C1 segment of cervical spinal cord (tissue), 14 donors: ENCODE measurements around the gene ITPRIP.

Experiments
- DNase-seq, 14 donors: peaks; one replicate each; lab custom pipeline; 2025; lab: John Stamatoyannopoulos, UW

ITPRIP gene

DNA sequence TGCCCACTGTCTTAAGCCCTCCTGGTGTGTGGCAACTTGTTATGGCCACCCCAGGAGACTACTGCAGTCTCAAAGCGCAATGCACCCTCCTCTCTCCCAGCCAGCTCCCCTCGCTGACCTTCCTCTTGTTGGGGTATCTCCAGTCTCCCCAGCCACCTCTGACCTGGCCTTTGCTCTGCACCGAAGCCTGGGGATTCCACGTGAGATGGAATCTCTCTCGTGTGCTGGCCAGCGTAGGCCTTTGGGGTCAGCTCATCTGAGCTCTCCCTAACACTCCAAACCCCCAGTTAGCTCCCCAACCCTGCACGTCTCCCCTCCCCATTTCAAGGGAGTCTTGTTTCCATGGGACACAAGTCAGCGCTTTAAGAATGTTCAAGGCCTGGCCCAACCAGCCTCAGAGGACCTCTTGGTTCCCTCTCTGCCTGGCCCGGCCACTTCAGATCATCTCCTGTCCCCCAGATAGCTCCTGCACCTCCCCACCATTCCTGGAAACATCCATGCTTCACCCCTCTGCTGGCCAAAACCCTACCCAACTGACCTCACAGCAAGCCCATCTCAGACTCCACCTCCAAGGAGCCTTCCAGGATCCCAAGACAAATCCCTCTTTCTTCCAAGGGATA is 11.2 kb downstream of the ITPRIP start:
- DNase-seq, result no peak

DNA sequence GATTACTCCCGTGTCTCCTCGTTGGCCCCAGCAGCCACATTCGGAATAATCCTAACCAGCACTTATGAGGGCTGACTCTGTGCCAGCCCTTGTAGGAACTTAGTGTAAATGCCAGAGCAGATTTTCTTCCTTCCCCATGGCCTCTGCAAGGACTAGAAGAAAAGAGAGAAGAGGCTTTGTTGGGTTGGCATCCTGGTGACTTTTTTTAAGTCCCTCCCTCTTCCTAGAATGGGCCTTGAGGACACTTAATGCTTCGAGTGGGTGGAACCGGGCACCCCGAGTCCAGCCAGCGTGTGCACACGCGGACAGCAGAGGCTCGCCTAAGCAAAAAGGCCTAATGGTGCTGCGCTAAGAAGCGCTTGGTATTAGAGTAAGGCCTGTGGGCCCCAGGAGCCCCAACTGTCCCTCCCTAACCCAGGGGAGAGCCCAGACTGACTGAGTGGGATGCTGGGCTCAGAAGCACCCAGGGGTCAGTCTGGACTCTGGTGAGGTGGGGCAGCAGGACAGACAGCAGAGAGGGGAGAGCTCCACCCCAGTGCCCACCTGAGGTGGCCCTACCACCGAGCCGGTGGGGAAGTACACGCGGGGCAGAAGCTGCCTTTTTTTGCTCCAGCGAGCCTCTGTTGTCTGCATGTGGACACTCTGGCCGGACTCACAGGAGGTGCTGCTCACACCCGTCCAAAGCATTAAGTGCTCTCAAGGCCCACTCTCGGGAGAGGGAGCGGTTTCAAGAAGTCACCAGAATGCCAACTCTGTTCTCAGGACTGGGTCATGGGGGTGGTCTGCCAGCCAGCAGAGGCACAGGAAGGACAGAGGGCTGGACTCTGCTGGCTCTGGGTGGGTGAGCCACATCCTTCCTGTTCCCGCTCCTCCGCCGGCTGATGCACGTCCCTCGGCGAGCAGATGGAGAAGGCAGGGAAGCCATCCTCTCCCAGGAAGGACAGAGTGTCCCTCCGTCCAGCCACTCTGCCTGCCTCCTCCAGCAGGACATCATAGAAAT is 12.5 kb downstream of the ITPRIP start:
- DNase-seq, result peak in 3 of 14 donors; percentile 21 to 48 (median 28)

DNA sequence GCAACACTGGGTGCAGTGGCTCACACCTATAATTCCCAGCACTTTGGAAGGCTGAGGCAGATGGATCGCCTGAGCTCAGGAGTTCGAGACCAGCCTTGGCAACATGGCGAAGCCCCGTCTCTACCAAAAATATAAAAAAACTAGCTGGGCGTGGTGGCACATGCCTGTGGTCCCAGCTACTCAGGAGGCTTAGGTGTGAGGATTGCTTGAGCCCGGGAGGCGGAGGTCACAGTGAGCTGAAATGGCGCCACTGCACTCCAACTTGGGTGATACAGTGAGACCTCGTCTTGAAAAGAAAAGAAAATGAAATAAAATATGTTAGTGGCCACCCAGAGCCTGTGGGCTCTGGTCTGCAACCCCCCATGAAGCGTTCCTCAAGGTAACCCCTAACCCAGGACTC is 13.3 kb downstream of the ITPRIP start:
- no peak for DNase-seq

DNA sequence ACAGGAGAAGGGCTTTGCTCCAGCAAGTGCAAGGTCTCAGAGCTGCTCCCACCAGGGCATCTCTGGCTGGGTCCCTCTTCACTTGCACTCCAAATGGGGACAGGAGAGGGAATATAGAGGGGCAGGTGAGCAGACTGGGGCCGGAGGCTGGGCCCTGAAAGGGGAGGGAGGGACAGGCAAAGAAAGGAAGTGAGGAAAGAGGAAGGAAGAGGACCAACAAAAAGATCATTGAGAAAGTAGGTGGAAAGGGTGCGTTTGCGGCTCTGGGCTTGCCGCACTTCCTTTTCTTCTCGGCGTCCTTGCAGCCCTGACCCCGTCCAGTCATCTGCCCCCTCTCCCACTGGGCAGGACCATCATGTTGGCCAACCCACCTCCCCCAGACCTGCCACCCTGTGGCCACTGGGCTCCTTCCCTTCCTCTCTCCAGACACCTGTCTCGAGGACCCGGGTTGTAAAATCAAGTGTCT is 14.0 kb downstream of the ITPRIP start:
- peak in 2 of 14 donors; percentile 41 to 57 for DNase-seq

DNA sequence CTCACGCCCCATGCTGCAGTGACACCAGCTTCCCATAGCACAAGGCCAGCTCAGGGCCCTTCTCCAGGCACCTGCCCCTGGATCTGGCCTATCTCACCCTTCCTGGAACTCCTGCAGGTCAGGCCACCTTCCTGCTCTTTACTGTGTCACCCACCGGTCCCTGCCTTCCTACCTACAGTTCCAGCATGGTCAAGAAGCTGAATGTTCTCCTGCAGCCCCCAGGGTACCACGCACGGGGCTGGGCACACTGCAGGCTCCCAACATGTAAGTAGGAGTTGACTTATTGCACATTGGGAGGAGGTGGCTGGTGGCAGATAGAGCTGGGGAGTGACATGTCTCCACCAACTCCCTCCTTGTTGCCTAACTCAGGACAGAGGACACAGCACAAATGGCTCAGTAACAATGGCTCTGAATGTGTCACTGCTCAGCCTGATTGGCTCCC is 14.5 kb downstream of the ITPRIP start:
- no peak for DNase-seq

DNA sequence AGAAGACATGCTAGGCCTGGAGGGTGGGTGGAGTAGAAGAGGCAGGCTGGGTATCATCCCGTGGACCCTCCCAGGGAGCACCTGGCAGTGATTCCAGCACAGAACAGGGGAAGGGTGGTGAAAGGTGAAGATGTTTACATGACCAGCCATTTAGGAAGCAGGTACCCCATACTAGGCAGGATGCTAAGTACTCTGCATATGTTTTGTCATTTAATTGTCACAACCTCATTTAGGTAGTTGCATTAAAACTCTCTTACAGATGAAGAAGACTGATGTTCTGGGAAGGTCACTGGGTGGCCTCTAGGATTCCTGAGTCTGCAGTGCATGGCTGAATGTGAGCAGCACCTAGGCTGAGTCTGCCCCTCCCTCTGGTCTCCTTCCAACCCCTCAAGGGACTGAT is 15.2 kb downstream of the ITPRIP start:
- DNase-seq, result no peak

DNA sequence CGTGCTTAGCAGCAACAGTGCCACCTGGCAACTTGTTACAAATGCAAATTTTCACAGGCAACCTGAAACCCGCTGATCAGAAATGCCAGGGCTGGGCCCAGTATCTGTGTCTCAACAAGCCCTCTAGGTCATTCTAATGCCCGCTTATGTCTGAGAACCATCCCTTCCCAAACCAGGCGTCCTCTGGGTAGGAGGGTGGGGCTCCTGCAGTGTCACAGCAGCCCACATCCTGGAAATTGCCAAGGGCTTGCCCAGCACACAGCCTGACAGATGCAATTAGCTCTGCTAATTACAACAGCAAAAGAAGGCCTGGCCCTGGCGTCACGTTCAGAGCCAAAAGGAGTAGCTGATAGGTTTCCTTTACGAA is 15.9 kb downstream of the ITPRIP start:
- DNase-seq, result no peak

DNA sequence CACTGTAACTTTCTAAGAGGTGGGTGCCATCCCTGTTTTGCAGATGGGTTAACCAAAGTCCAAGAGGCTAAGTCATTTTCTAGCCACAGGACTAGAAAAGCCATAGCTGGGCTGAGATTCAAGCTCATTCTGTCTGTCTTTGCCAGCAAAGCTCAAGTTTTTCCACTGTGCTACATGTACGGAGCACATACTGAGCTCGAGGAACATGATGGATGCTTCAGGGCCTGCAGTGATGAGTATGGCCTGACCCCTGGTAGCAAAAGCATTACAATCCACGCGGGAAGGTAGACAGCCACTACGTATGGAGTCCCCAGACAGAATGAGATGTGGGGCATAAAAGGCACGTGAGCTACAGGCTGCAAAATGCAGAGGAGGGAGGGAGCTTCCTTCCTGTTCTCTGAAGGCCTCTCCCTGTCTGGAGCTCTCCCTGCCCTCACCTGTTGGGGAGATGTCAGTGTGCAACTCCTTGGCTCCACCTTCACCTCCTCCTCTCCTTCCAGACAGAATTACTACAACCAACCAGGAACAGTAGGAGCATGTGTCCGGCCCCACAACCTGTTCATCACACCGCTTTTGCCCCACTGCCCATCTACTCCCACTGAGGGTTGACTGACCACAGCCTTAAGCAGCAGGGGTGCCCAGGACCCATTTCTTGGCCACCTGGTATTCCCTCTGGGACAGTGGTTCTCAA is 16.4 kb downstream of the ITPRIP start:
- DNase-seq, result no peak

DNA sequence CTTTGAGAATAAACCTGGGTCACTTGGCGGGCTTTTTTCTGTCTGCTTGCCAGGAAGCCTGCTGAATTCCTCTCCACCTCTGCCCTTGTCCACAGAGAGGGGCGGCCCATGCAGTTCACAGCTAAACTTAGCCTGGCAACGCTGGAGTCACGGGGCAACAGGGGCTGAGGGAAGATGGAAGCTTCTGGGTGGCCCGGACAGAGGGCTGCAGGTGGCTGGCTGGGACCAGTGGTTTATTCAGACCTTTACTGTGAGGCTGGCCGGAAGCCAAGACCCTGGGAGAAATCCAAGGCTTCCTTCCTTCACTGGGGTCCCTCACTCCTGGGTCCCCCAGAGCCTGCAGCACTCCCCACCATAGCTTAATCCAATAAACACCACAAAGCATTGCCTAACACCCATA is 17.0 kb downstream of the ITPRIP start:
- DNase-seq, result no peak

DNA sequence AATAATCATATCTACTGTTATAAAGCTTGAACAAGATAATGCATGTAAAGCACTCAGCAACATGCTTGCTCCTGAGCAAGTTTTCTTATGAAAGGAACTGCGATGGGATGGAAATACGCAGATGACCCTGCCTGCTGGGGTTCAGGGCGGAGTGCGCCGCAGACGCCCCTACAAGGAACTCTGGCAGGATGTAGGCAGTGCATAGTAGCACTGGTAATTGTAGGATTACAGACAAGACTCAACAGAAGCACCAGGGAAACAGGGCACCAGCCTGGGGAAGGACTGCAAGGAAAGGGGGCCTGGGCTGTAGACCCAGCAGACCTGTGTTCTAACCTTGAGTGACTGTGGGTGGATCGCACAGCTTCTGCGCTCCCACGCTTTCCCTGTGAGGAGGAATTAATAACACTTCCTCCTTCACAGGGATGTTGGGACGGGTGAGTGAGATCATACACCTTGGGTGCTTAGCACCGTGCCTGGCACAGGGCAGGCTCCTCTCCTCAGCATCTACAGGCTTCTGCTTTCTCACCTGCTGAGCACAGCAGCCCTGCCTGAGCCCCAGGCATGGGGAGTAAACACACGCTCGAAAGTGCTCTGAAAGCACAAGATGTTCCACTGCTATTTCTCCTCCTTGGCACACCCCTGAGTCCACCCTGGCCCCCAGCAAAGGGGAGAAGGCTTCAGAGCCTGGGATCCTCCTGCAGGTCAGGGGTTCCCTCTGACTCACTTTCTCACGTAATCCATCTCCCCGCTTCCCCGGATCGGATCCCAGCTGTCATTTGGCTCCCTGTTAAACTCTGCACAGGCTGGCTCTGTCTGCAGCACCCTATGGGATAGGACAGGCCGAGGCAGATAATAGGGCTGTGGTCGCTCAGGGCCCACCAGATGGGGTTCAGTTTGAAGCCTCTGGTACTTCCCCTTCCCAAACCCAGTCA is 19.2 kb downstream of the ITPRIP start:
- DNase-seq, result no peak

DNA sequence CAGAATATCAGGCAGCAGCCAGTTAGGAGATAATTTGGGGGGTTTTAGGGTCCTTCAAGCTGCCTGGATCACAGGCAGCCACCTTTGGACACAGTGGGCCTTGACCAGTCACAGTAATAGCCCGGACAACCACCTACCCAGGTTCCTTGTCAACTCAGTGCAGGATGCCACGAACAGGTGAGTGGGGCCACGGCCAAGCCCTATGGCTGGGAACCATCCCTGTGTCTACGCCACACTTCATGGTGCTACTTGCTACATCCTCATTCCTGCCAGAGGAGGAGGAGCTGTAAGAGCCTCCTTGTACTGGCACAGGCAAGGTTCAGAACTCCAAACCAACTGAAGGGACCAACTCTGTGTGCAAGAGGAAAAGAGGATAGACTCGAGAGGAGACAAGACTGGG is 19.9 kb downstream of the ITPRIP start:
- no peak for DNase-seq

DNA sequence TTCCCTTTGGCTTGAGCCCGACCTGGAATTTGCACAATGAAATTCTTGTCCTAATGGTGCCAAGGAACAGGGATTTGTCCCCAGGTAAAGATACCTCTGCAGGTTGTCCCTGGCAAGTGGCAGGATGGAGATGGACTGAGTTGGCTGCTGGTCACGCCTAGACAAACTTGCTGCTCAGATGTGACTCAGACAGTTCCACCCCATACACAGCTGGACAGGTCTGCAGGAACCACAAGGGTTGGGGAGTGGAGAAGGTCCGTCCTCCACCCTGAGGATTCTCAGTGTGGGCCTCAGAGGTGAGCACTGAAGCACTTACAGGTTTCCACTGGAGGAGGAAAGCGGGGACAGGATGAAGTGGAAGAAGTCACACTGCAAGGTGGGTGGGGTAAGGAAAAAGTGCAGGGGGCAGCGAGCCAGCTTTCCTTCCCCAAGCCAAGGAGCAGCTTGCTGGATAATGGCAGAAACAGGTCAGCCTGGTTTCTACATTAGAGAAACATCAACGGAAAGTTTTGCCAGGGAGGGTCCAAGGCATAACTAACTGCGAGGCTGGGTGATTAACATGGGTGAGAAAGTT is 20.5 kb downstream of the ITPRIP start:
- DNase-seq, result no peak

DNA sequence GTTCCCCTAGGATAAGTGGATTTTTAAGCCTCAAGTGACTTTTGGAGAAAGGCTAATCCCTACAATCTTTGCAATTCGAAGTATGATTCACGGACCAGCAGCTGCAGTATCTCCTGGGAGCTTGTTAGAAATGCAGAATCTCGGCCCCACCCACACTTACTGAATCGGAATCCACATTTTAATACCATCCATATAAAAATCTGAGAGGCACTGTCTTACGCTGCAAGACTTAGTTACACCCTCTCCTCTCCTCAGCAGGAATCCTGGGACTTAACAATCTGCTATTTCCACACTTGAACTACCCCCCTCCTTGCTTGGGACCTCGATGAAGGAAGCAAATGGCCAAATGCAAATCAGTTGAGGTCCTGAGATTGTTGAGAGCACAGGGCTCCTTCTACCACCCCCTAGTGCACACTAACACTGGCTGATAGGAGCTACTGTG is 21.0 kb downstream of the ITPRIP start:
- no peak for DNase-seq

DNA sequence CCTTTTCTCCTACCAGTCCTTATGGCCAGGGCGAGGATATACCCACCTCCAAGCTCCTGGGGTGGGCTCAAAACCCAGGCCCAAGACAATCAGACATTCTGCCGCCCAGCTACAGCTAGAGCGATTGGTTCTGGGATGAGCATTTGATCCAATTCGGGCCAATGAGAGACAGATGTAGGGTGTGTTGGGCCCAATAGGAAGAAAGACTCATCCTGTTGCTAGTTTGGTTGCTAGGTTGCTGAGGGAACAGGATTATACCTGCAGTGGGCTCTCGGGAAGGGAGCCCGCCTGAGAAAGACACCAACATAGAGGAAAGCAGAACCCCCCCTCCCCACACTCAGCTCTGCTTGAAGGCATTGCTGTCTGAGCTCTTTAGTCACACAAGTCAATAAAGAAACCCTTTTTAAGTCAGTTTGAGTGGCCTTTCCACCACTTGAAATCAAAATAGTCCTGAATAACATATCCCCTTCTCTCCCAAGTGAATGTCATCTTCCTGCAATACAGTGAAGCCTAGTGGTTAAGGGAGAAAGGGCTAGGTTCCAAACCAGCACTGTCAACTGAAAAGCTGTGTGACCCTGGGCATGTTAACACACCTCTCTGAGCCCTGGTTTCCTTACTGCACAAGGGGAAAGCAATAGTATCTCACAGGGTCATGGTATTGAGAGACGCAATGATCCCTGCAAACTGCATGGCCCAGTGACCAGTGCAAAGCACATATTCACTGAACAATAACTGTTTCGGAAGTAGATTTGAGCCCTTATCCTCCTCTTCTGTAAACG is 21.8 kb downstream of the ITPRIP start:
- DNase-seq, result no peak

DNA sequence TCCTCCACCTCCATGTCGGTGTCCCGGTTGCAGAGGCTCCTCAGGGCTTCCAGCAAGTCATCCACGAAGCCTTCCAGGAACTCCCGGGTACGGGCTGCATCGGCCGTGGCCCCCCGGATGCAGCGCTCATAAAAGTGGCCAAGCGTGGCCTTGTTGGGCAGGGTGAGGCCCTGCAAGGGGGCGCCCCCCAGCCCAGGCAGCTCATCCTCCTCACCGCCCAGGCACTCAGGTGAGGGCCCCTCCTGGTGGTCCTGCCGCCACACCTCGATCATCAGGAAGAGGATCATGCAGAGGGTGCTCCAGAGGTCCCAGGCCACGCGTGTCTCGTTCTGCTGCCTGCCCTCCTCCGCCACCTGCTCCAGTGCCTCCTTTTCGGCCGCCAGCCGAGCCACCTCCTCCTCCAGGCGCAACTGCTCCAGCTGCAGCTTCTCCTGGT is 22.8 kb downstream of the ITPRIP start:
- no peak for DNase-seq

DNA sequence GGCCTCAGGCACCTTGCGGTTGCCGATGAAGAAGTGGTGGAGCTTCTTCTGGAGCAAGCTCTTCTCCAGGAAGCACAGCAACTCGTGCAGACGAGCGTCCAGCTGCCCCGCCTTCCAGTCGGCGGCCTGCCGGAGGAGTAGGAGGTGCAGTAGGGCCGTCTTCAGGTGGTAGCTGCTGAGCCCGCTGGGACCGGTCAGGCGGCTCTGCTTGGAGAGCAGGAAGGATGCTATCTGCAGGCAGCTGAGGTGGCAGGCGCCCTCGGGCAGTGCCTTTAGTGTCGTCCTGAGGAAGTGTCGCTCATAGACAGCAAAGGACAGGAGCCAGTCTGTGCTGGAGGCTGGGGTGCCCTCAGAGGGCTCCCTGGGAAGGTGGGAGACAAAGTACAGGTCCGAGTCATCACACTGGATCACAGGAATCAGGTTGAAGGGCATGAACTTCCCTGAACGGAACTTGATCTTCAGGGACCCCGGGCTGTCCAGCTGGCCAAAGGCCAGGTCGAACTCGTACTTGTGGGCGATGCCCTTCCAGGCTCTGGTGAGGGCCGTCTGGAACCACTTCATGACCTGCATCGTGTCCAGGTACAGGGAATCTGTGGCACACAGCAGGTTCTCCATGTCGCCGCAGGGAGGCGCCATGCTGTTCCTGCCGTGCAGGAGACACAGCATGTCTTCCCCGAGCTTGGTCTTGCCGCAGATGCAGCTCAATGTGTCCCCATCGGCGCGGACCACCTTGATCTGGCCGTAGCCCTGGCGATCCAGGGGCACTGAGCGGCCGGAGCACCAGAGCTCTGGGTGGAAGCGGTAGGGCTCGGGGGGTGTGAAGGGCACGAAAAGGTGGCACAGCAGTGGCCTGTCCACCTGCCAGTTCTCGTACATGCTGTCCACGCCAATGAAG is 23.4 kb downstream of the ITPRIP start:
- DNase-seq, result no peak

DNA sequence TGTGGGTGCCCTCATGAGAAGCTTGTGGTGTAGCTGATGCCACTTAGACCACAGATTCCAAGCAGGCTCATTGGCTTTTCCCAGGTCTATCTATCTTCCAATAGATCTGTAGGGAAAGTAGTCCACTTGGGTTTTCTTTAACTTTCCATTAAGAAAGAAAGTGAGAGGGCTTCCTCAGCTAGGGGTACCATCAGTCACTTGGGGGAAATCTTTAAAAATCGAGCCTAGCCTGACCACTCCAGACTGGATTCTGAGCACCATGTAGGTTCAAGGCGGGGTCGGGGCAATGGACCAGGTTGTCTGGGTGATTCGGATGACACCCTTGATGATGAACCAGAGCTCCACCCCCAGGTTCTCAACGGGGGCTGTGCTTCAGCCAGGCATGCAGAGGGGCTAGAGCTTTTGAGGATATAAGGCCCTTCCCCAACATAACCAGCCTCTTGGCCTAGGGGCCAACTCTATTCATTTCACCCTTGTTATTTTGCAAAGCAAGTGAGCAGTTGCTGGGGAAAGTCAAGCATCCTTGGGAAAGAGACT is 27.0 kb downstream of the ITPRIP start:
- no peak for DNase-seq
